Activated naive CD4-positive, alpha-beta T cell treated with Interleukin-2 at 50 U/mL for 16 hours (primary cell): ENCODE results near the gene KLHL40.

ENCODE experiments used
- DNase-seq: peaks from one replicate; pipeline ENCODE4 v3.0.0-alpha.2; 2020

Gene KLHL40, protein sequence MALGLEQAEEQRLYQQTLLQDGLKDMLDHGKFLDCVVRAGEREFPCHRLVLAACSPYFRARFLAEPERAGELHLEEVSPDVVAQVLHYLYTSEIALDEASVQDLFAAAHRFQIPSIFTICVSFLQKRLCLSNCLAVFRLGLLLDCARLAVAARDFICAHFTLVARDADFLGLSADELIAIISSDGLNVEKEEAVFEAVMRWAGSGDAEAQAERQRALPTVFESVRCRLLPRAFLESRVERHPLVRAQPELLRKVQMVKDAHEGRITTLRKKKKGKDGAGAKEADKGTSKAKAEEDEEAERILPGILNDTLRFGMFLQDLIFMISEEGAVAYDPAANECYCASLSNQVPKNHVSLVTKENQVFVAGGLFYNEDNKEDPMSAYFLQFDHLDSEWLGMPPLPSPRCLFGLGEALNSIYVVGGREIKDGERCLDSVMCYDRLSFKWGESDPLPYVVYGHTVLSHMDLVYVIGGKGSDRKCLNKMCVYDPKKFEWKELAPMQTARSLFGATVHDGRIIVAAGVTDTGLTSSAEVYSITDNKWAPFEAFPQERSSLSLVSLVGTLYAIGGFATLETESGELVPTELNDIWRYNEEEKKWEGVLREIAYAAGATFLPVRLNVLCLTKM

GRCh38 chr3:42685363-42685881 is at the start of gene KLHL40:
TSS of gene KLHL40 (plus strand) at chr3:42685537. CDS start at chr3:42685619, 82 bp downstream.
- no peak for DNase-seq

GRCh38 chr3:42637001-42637400 is 48.3 kb upstream of the KLHL40 start:
- no peak for DNase-seq

GRCh38 chr3:42638339-42638842 is 46.9 kb upstream of the KLHL40 start:
- DNase-seq, result peak; percentile 44

DNA sequence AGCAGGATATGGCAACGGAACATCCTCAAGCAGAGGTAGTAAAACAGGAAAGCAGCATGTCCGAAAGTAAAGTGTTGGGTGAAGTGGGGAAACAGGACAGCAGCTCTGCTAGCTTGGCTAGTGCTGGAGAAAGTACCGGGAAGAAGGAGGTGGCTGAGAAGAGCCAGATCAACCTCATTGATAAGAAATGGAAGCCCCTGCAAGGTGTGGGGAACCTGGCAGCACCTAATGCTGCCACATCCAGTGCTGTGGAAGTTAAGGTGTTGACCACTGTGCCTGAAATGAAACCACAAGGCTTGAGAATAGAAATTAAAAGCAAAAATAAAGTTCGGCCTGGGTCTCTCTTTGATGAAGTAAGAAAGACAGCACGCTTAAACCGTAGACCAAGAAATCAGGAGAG is 46.1 kb upstream of the KLHL40 start:
- no peak for DNase-seq

GRCh38 chr3:42640129-42640528 is 45.2 kb upstream of the KLHL40 start:
- no peak for DNase-seq

DNA sequence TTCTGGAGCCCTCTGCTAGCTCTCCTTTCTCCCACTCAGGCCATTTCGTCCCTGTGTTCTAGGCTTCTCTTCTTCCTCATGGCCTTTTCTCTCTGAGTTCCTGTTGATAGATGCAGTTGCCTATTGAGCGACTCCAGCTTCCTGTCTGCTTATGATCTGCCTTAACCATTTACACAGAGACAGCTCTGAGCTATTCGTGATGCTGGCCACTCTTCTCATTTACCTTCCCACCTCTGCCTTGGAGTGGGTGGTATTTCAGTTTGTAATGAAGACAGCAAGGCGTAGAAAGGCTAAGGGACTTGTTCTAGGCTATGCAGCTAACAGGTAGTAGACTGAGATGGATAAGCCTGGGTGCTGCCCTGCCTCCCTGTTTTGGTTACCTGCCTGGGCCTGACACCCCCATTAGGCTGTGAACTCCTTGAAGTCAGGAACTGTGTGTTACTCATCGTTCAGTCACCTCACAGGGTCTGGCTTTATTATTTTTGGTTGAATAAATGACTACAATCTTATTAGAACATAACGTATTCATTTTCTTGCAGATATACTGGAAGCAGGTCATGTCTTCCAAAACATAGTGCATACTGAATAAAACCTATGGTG is 44.5 kb upstream of the KLHL40 start:
- no peak for DNase-seq

GRCh38 chr3:42647821-42648459 is 37.4 kb upstream of the KLHL40 start:
- DNase-seq, result no peak

- DNase-seq, result no peak
Observed at GRCh38 chr3:42649006-42649405, 36.3 kb upstream of the KLHL40 start.

DNA sequence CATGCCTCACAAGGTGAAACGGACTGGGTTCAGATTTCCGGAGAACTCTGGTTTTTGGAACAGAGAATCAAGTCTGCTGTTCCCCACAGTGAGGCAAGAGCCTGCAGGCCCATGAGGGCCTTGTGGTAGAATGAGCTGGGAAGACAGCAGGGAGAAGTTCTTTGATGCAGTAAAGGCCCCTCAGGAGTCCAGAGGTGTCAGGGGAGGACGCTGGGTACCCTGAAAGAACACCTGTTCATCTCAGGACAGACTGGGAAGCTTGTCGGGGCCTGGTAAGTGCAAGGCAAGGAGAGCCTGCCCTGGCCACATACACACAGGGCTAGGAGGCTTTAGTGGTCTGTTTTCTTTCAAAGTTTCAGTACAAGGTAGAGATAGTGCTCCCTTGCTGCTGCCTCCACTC is 35.6 kb upstream of the KLHL40 start:
- no peak for DNase-seq

GRCh38 chr3:42651248-42652091 is 33.9 kb upstream of the KLHL40 start:
- DNase-seq, result no peak

DNA sequence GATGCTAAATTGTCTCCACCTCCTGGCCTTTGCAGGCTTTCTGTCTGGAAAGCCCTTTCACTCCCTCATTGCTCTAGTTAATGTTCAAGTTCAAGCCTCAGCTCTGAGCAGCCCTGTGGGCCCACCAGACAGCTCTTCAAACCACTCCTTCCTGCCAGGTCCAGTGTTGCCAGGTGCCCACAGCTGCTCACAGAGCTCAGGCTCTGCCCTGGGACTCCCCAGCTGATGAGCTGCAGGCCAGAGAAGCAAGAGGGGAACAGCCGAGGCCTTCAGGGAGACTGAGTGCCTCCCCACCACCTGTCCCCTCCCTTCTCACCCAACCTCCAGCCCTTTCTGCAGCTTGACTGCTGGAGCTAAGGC is 33.1 kb upstream of the KLHL40 start:
- no peak for DNase-seq

- no peak for DNase-seq
Observed at GRCh38 chr3:42652611-42653302, 32.6 kb upstream of the KLHL40 start.

GRCh38 chr3:42653303-42653559 is 32.1 kb upstream of the KLHL40 start:
- DNase-seq, result no peak

DNA sequence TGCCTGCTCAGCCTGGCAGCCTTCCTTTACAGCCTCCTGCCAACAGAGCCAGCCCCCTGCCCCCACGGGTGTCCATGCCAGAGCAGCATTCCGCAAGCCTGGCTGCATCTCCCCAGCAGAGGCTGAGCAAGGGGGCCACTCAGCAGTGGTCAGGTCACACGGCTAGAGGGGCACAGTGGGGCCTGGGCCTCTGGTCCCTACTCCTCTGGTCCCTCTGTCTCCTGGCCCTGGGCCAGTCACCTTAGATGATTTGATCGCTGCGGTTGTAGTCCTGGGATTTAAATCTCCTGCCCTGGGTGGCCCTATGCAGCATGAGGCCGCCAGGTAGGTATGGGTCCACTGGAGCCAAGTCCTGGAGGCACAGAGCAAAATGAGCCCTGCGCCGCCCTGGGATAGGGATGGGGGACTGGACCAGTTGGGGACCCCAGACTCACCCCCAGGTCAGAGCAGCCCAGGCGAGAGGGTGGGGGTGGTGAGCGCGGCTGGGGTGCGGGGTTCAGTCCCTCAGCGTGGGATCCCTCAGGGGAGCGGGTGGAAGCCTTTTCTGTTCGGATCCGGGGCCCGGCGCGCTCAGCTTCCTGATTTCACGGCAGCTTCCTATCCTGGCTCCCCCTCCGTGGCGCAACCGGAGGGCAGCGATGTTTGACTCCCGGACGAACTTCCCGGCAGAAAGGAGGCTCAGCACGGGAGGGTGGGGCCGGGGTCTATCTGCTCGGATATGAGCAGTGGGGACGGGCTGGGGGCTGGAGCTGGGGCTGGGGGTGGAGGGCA is 31.6 kb upstream of the KLHL40 start, which contains the start of gene ZBTB47:
Gene ZBTB47 (plus strand): TSS at position 138 of the 771 bp plus-strand sequence. CDS start 4,659 bp downstream, outside the sequence.
- DNase-seq, result no peak

GRCh38 chr3:42654331-42655201 is 30.8 kb upstream of the KLHL40 start:
- no peak for DNase-seq

- no peak for DNase-seq
Observed at GRCh38 chr3:42655331-42655888, 29.9 kb upstream of the KLHL40 start.

DNA sequence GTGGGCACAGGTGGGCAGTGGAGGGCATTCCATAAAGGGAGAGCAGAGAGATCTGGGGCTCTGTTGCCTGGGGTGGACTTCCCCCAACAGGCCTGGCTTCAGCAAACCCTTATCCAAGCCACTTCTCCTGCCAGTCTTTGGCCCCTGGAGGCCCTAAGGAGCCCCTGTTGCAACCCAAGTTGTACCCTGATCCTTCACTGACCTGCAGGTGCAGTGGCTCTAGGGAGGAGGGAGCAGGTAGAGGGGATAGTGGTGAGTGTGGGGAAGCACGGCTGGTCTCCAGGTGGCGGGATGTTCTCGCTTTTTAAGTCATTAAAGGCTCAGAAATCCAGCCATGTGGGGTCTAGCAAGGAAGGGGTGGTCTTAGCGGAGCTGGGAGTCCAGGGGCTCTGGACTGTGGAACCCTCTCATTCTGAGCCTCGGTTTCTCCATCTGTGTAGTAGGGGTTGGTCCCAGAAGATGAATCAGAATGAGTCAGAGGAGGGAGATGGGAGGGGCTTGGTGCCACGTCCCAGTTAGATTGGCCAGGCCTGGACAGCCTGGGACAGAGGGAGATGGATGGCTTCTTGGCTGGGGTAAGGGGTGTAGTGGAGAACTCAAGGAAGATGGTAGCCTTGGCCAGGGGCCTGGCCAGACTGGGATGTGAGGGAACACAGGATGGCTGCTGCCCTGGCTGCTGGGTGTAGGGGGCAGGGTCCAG is 29.2 kb upstream of the KLHL40 start:
- DNase-seq, result no peak

GRCh38 chr3:42656680-42657610 is 28.4 kb upstream of the KLHL40 start:
- DNase-seq, result no peak
